K562 (cell line): ENCODE measurements around the gene PDE11A. TPM values are rescaled to one million over a fixed set of nuclear protein-coding genes. Genes with fewer than 3 reads are reported as not detected.
A peak's percentile ranks its signal among the peaks of the same experiment; 100 is the strongest.

Experiments used
- ATAC-seq: fragments of 200-7000 bp; cut with Tn5 transposase; 3 replicates; pipeline ENCODE4 v1.9.1; 2020; ENCODE audit warnings: moderate library complexity
- BruUV-seq: library from RNA; stranded (reverse); fragments of 400-500 nt; replicated peaks from 2 replicates; lab custom pipeline; 2021; lab: Mats Ljungman, UMichigan
- CTCF ChIA-PET: fragments of 300-600 bp; formaldehyde crosslinking; extraction: SDS; loops from one replicate; lab custom pipeline; 2021; ENCODE audit warnings: low intra/inter-chr PET ratio; lab: Yijun Ruan, JAX
- POLR2A ChIA-PET: fragments of 300-600, 350-650 bp; sonication (Branson Sonifier 250); formaldehyde crosslinking; extraction: SDS; loops from one replicate; lab custom pipeline; 2021; ENCODE audit warnings: antibody characterized with exemption, inconsistent platforms; lab: Yijun Ruan, JAX
- DNase-seq, 4 experiments: peaks; one replicate each; pipeline versions ENCODE4 v3.0.0 to v3.0.0-alpha.2; 2011 to 2018; ENCODE audit warnings: low spot score in 3 of 4, mixed read lengths in 3 of 4; ENCODE audit errors: extremely low read depth in 1 of 4
- FAIRE-seq: peaks from 2 replicates; lab custom pipeline; 2011; peaks lifted over from hg19 to GRCh38; lab: Jason Lieb, UNC
- H2AFZ ChIP-seq: 2 replicates; pipeline ENCODE4 v1.6.0; 2011; ENCODE audit warnings: low read depth, low read length, control low read depth, inconsistent platforms
- H3K27ac ChIP-seq: fragments of 200-600 bp; 3 replicates; pipeline ENCODE4 v1.8.0; 2011; ENCODE audit warnings: low read depth, mild to moderate bottlenecking, control low read depth, inconsistent platforms, low read length, moderate library complexity, mixed read lengths; ENCODE audit errors: extremely low read depth
- H3K27me3 ChIP-seq, 2 experiments: fragments of 300-600 bp in 1 of 2; 2 replicates in 1 of 2; 3 replicates in 1 of 2; pipeline versions ENCODE4 v1.6.0 to v1.8.0; 2011; ENCODE audit warnings: inconsistent platforms in 2 of 2, low read length in 2 of 2, mild to moderate bottlenecking in 1 of 2, mixed read lengths in 1 of 2, moderate library complexity in 1 of 2; ENCODE audit not compliant: control insufficient read depth in 2 of 2, insufficient read depth in 2 of 2
- H3K36me3 ChIP-seq: fragments of 300-600 bp; 3 replicates; pipeline ENCODE4 v1.8.0; 2011; ENCODE audit warnings: mild to moderate bottlenecking, low read length, inconsistent platforms; ENCODE audit not compliant: control insufficient read depth, insufficient read depth
- H3K4me1 ChIP-seq, 2 experiments: fragments of 200-600 bp in 1 of 2; replicated peaks in 1 of 2; 2 replicates in 1 of 2; 3 replicates in 1 of 2; pipeline versions ENCODE4 v1.5.1 to v1.8.0; 2011; ENCODE audit warnings: inconsistent platforms in 2 of 2, low read length in 2 of 2, mild to moderate bottlenecking in 1 of 2, mixed read lengths in 1 of 2, moderate library complexity in 1 of 2; ENCODE audit not compliant: control insufficient read depth in 2 of 2, insufficient read depth in 2 of 2
- H3K4me2 ChIP-seq: 2 replicates; pipeline ENCODE4 v1.6.1; 2011; ENCODE audit warnings: low read length, control low read depth, inconsistent platforms, mixed read lengths; ENCODE audit not compliant: insufficient read depth
- H3K4me3 ChIP-seq: fragments of 200-600 bp; sonication (generic), shearing (Covaris generic); 2 replicates; pipeline ENCODE4 v1.5.1; 2016; ENCODE audit warnings: control low read depth, inconsistent platforms
- H3K79me2 ChIP-seq: fragments of 200-600 bp; 3 replicates; pipeline ENCODE4 v1.8.0; 2011; ENCODE audit warnings: low read length, inconsistent platforms; ENCODE audit not compliant: control insufficient read depth, insufficient read depth
- H3K9ac ChIP-seq, 2 experiments: 2 replicates each; pipeline versions ENCODE4 v1.6.0 to v1.6.1; 2011; ENCODE audit warnings: low read depth in 2 of 2, low read length in 2 of 2, control low read depth in 1 of 2, inconsistent platforms in 1 of 2, mild to moderate bottlenecking in 1 of 2, mixed read lengths in 1 of 2; ENCODE audit not compliant: insufficient read depth in 1 of 2
- H3K9me1 ChIP-seq: one replicate; pipeline ENCODE4 v1.6.0; 2011; ENCODE audit warnings: inconsistent platforms, mild to moderate bottlenecking, low read length, moderate library complexity; ENCODE audit not compliant: control insufficient read depth, insufficient read depth
- H3K9me3 ChIP-seq: replicated peaks from 2 replicates; pipeline ENCODE4 v1.5.1; 2011; ENCODE audit warnings: low read depth, low read length, inconsistent platforms; ENCODE audit not compliant: control insufficient read depth, insufficient read depth
- H4K20me1 ChIP-seq: replicated peaks from 2 replicates; pipeline ENCODE4 v1.6.1; 2011; ENCODE audit warnings: low read length, inconsistent platforms, mixed read lengths; ENCODE audit not compliant: control insufficient read depth, insufficient read depth
- CEBPB ChIP-seq: fragments of 450-650 bp; IDR thresholded peaks from 2 replicates; pipeline ENCODE4 v1.6.1; 2016; ENCODE audit warnings: missing genetic modification characterization, missing compliant biosample characterization
- HMBOX1 ChIP-seq: sonication (generic); IDR thresholded peaks from 2 replicates; pipeline ENCODE4 v1.6.1; 2016
- KLF1 ChIP-seq: fragments of 450-650 bp; IDR thresholded peaks from 2 replicates; pipeline ENCODE4 v1.6.1; 2016; ENCODE audit warnings: missing genetic modification characterization, missing compliant biosample characterization
- NR3C1 ChIP-seq: sonication (generic); formaldehyde crosslinking; IDR thresholded peaks from 2 replicates; pipeline ENCODE4 v1.8.1; 2022; ENCODE audit warnings: missing genetic modification reagents
- PRDM10 ChIP-seq: fragments of 450-650 bp; IDR thresholded peaks from 2 replicates; pipeline ENCODE4 v1.6.1; 2018; ENCODE audit not compliant: partially characterized antibody
- PYGO2 ChIP-seq: fragments of 450-650 bp; IDR thresholded peaks from 2 replicates; pipeline ENCODE4 v1.6.1; 2016; ENCODE audit warnings: mild to moderate bottlenecking, missing genetic modification characterization, moderate library complexity, missing compliant biosample characterization
- ZFPM2 ChIP-seq: fragments of 250-450 bp; sonication (Bioruptor Pico); IDR thresholded peaks from 2 replicates; pipeline ENCODE4 v1.5.1; 2022; ENCODE audit warnings: mild to moderate bottlenecking
- ZNF282 ChIP-seq: sonication (generic); formaldehyde crosslinking; IDR thresholded peaks from 2 replicates; pipeline ENCODE4 v1.8.1; 2023; ENCODE audit warnings: missing genetic modification reagents
- ZNF324 ChIP-seq: fragments of 250-450 bp; sonication (Bioruptor Pico); IDR thresholded peaks from 2 replicates; pipeline ENCODE4 v1.4.0; 2020; ENCODE audit warnings: mild to moderate bottlenecking
- WGBS: fragments of 100-300 bp; shearing (Covaris generic); methylation state at CpG from one replicate; pipeline ENCODE4 v1.1.6; 2016; ENCODE audit warnings: low coverage, mixed read lengths; ENCODE audit not compliant: insufficient coverage; ENCODE audit errors: missing lambda C conversion rate; 5-methylcytosine and 5-hydroxymethylcytosine counted together
- in situ Hi-C: fragments of 300-500 bp; cut with MboI; formaldehyde crosslinking; loops from 4 replicates; pipeline ENCODE4 v1.15.0; 2018; ENCODE audit warnings: inconsistent platforms, mixed read lengths
- intact Hi-C: fragments of 100-400 bp; cut with micrococcal nuclease; formaldehyde crosslinking; loops from 2 replicates; pipeline ENCODE4 v1.14.2; 2022
- polyA plus RNA-seq, 8 experiments: library from polyadenylated mRNA; depleted of rRNA in 4 of 8; stranded (reverse) in 5 of 8; unstranded in 3 of 8; fragments of >200 nt; fragmentation: Nextera tagmentation in 2 of 8; fragmentation: Illumina TruSeq in 1 of 8; extraction: Ambion mirVana in 2 of 8; extraction: Trizol in 1 of 8; gene quantifications; 2 replicates each; pipeline versions ENCODE4 v1.2.1 to v1.2.3, GENCODE V29; 2011 to 2014; ENCODE audit warnings: inconsistent platforms in 1 of 8, missing spikeins in 1 of 8
- total RNA-seq, 7 experiments: library from RNA; depleted of rRNA in 6 of 7; stranded (reverse); fragments of >200 nt in 6 of 7; fragmentation: Illumina TruSeq in 2 of 7; extraction: Trizol in 2 of 7; gene quantifications; 2 replicates each; pipeline versions ENCODE4 v1.2.1 to v1.2.3, GENCODE V29; 2011 to 2021; ENCODE audit warnings: low replicate concordance in 1 of 7

The PDE11A gene
- total and polyA plus RNA-seq, 9 of the 15 experiments (the other 6 are each of a cell fraction or from before 2014, with no cell fraction given), result 3.2 to 22.1 (median 5.7) TPM

- TF ChIP-seq PYGO2 (tag), result no peak
- TF ChIP-seq ZNF282 (CRISPR knock-in tag), result no peak
- no peak for TF ChIP-seq ZFPM2 (CRISPR knock-in tag)
- peak; percentile 69 for TF ChIP-seq CEBPB (tag)
- TF ChIP-seq KLF1 (tag), result no peak
Observed at GRCh38 chr2:178084273-178084672, 11.7 kb upstream of the PDE11A start (continued).

GRCh38 chr2:178082408-178083045 lies 9.9 kb upstream of the PDE11A start:
- intact Hi-C loops, result no loop called here
- POLR2A ChIA-PET, result no interaction called here
- no peaks in the 10 kb centered on the region for H3K9me3 ChIP-seq
- no peak overlapping the region for H3K4me2 ChIP-seq
- no peaks in the 10 kb centered on the region for H3K4me1 ChIP-seq
- H3K36me3 ChIP-seq, result no peaks in the 10 kb centered on the region
- DNase-seq, result no peak
- H3K79me2 ChIP-seq, result no peaks in the 10 kb centered on the region
- H3K4me3 ChIP-seq, result no peak overlapping the region
- in situ Hi-C loops, result no loop called here
- TF ChIP-seq PRDM10, result peak; percentile 61
- no peak for TF ChIP-seq NR3C1 (CRISPR knock-in tag)
- TF ChIP-seq ZNF324, result no peak
- peak; percentile 88 for TF ChIP-seq HMBOX1
- TF ChIP-seq, all 486 proteins: peak for 2
- Histone ChIP-seq H4K20me1 (no peaks in the 10 kb centered on the region), H3K9me1 (no peaks in the 10 kb centered on the region), H3K27ac (no peak overlapping the region), H2AFZ (0 out of 2 replicates have a peak overlapping the region, but pooled peaks have one; percentile 18), H3K9ac (no peak overlapping the region), H3K27me3 (no peaks in the 10 kb centered on the region)
- ATAC-seq, result peak; percentile 57
- 4% methylated on average over 3 of the region's 3 CpGs for WGBS
- BruUV-seq, result no TSS peak
- FAIRE-seq, result no peak
- CTCF ChIA-PET, result no interaction called here
